ENCODE measurements around the gene NPSR1.

GRCh38 chr7:34696415-34696814 is 38.4 kb downstream of the NPSR1 start:
- TF ChIP-seq CTCF (IDR thresholded peaks at IDR 0.05): no peak
- no peak for TF ChIP-seq POLR2A (IDR thresholded peaks at IDR 0.05)

Measured in heart left ventricle (tissue), 13 donors.